Measurements from ENCODE around the gene CCDC183.
"Not testable (repeated sequence)": the region's sequence is repeated elsewhere in the genome, so short reads cannot be mapped to it uniquely, and the experiment has no call there.

Gene CCDC183

GRCh38 chr9:136785565-136786355 is 10.4 kb upstream of the CCDC183 start:
- not testable (repeated sequence) for DNase-seq

DNA sequence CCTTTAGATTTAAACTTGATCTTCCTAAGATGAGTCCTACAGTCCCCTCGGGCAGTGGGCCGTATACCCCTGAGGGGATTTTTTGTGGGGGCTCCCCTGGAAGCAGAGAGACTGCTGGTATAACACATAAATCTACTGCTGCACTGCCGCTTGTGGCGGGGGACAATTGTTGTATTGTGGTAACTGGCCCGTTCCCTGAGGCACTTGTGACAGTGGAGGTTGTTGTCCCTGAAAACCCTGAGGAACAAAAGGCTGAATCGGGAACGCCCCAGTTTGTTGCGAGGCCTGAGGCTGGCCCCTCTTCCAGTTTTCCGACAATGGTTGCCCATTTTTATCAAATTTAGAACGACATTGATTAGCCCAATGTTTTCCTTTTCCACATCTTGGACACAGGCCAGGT is 9.7 kb upstream of the CCDC183 start:
- DNase-seq, result no peak

DNA sequence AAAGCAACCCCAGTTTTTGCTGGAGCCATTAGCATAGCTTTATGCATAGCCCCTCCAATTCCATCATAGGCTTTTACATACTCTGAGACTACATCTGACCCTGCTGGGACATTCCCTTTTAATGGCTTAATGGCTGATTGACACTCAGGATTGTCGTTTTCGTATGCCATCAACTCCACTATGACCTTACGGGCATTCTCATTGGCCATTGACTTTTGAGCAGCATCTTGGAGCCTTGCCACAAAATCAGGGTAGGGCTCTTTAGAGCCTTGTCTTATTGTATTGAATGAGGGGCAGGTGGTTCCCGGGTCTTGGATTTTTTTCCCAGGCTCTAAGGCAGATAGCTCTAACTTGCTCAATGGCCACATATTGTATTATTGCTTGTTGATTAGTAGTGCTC is 9.2 kb upstream of the CCDC183 start:
- not testable (repeated sequence) for DNase-seq

- peak; percentile 62 for DNase-seq
Measured at GRCh38 chr9:136787690-136788400, 8.3 kb upstream of the CCDC183 start.

GRCh38 chr9:136788644-136789522 is 7.3 kb upstream of the CCDC183 start:
- not testable (repeated sequence) for DNase-seq

- no peak for DNase-seq
Measured at GRCh38 chr9:136789523-136789937, 6.6 kb upstream of the CCDC183 start.

DNA sequence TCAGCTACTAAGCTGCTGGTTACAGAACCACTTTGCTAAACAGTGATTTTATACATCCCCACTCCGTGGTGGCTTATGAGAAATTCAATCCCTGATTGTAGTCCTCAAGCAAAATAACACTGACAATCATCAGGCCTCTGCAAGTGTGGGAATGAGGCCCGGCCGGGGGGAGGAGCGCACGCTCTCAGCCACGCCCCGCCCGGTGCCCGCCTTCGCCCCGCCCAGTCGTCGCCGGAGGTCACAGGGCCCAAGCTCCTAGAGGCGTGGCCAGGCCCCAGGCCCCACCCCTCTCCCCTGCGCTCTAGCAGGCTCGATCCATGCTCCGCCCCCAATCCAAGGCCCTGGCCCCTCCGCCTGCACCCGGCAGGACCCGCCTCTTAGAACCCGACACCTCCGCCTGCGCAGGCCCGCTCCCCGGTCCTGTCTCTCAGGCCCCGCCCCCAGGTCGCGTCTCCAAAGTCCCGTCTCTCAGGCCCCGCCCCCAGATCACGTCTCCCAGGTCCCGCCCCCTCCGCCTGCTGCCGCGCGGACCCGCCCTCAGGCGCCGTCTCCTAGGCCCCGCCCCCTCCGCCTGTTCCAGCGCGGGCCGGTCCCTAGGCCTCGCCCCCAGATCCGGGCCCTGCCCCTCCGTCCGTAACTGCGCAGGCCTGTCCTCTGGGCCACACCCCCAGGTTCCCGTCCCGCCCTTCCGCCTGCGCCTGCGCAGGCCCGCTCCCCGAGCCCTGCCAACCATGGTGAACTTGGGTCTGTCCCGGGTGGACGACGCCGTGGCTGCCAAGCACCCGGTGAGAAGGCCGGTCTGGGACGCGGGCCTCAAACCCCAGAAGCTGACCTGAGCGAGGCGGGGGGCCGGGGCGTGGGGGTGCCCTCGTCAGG is 5.3 kb upstream of the CCDC183 start, which contains the start of gene TMEM141:
Gene TMEM141, plus strand, starts transcription at position 705 of the 876 bp plus-strand sequence. Its CDS starts 27 bp downstream, at position 732.
- peak; percentile 100 for DNase-seq

GRCh38 chr9:136791516-136792276 is 4.4 kb upstream of the CCDC183 start:
- DNase-seq, result peak; percentile 67

GRCh38 chr9:136792321-136793085 is 3.6 kb upstream of the CCDC183 start:
- DNase-seq, result no peak

DNA sequence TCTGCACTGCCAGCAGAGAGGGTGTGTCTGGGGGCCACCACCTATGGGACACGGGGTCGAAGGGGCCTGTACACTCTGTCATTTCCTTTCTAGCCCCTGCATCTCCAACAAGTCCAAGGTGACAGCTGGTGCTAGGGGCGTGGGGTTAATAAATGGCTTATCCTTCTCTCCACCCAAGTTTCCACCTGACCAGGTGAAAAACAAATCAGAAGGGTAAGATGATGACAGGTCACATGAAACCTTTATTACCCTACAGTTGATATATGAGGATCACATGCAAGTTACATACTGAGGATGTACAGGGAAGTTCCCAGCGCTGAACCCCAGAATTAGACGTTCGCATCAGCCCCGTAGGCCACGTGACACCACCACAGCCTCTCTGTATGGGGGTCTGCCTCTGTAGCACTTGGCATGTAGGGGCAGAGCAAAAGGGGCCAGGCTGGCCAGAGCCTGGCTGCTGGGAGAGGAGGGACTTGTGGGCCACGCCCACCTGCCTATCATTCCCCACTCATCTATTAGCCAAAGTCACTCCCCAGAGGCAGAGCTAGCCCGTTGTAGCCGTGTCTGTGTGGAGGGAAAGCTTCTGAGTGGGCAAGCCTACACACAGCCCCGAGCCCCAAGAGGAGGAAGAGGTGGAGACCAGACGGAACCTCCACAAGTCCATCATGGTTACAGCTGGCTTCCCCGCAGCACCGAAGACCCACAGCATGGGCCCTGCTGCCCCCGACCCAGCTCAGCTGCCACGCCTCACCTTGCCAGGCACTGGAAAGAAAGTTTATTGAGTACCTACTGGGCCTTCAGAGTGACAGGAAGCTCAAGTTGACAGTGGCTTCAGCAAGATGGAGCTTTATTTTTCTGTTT is 2.8 kb upstream of the CCDC183 start:
- DNase-seq, result no peak

DNA sequence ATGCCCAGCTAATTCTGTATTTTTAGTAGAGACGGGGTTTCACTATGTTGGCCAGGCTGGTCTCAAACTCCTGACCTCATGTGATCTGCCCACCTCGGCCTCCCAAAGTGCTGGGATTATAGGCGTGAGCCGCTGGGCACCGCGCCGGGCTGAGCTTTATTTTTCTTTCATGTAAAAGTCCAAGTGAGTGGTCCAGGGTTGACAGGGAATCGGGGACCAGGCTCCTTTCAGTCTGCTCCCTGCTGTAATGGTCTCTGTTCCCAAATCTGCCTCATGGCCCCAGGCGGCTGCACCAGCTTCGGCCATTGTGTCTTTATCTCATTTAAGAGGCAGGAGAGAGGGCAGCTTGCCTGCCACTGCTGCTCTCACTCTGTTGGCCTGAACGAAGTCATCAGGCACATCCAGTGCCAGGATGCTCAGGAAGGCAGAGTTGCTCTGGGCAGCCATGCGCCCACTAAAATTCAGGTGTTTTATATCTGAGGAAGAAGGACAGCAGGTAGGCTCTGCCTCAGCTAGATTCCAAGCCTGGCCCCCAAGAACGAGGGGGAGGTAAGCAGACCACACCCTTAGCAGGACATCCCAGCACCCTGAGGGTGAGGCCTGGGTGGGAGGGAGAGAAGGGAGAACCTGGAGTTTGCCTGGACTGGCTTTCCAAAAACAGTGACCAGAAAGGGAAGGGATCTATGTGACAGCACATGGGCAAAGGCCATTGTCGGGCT is 1.7 kb upstream of the CCDC183 start:
- DNase-seq, result no peak

DNA sequence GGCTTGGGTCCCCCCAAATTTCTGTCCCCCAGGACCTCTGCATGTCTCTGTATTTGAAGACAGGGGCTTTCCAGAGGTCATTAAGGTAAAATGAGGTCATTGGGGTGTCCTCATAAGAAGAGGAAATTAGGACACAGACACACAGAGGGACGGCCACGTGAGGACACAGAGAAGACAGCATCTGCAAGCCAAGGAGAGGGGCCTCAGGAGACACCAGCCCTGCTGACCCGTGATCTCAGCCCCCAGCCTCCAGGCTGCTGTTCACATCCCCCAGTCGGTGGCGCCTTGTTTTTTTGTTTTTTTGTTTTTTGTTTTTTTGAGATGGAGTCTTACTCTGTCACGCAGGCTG is 1.2 kb upstream of the CCDC183 start:
- no peak for DNase-seq

- DNase-seq, result not testable (repeated sequence)
Measured at GRCh38 chr9:136796775-136797347, 723 bp downstream of the CCDC183 start.

DNA sequence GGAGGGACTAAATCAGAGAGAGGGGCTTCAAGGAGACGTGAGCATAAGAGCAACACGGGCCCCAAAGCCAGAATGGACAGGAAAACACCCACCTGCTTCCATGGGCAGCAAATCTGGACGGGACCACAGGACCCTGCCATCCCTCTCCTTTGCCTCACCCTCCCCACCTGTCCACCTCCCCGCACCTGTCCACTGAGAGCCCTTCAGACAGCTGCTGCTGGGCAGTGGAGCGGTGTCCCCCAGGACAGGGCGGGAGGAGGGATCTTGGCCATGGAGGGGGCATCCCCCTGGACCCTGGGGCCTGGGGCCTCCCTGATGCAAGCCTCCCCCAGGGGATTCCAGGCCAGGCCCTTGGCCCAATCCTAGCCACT is 2.6 kb downstream of the CCDC183 start:
- no peak for DNase-seq

- no peak for DNase-seq
Measured at GRCh38 chr9:136799079-136799853, 3.1 kb downstream of the CCDC183 start.

GRCh38 chr9:136799854-136800657 is 3.9 kb downstream of the CCDC183 start:
- DNase-seq, result peak; percentile 94

DNA sequence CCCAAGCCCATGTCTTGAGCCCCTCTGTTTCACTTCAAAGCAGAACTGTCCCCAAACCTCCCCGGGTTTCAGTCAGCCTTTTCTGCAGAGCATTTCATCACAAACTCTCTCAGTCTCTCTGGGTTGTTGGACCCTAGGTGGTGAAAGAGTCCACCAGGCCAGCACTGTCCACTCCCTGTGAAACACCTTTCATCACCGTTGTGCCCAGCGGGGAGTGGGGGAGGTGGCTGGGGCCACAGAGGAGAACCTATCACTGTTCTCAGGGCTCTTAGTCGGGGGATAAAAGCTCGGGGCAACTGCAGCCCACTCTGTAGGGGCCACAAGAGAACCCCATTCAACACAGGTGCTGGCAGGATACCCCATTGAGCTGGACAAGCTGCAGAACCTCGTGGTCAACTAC is 6.2 kb downstream of the CCDC183 start:
- DNase-seq, result no peak

All from activated CD8-positive, alpha-beta memory T cell treated with anti-CD3 and anti-CD28 coated beads, Interleukin-2, amount 50 U/mL, for 4 hours (primary cell).